CD4-positive, CD25-positive, alpha-beta regulatory T cell (primary cell): ENCODE results near the gene PITPNM1. TPM values are rescaled to one million over a fixed set of nuclear protein-coding genes. Genes with fewer than 3 reads are reported as not detected.
A peak's percentile ranks its signal among the peaks of the same experiment; 100 is the strongest.

ENCODE experiments used
- ATAC-seq, 2 donors: fragments of 150-1000 bp; cut with Tn5 transposase; one replicate each; pipeline ENCODE4 v1.10.0; 2021; ENCODE audit warnings: low read depth in 2 of 2, moderate number of reproducible peaks in 2 of 2, moderate library complexity in 1 of 2
- DNase-seq, 3 donors: peaks; one replicate each; pipeline versions ENCODE4 v3.0.0 to v3.0.0-alpha.2; 2012 to 2022; ENCODE audit warnings: mixed read lengths in 1 of 3
- H3K27ac ChIP-seq: one replicate; pipeline ENCODE4 v1.7.0; 2013; ENCODE audit warnings: mild to moderate bottlenecking, low read length; ENCODE audit not compliant: insufficient read depth, poor library complexity, severe bottlenecking
- H3K27me3 ChIP-seq: one replicate; pipeline ENCODE4 v1.7.0; 2013; ENCODE audit warnings: low read length; ENCODE audit not compliant: control insufficient read depth, insufficient read depth
- H3K36me3 ChIP-seq: one replicate; pipeline ENCODE4 v1.7.0; 2013; ENCODE audit warnings: mild to moderate bottlenecking, low read length, moderate library complexity; ENCODE audit not compliant: control insufficient read depth, insufficient read depth
- H3K4me1 ChIP-seq: 2 replicates; pipeline ENCODE4 v1.7.0; 2013; ENCODE audit warnings: mild to moderate bottlenecking, low read length; ENCODE audit not compliant: insufficient read depth, control insufficient read depth, poor library complexity, severe bottlenecking
- H3K4me3 ChIP-seq: one replicate; pipeline ENCODE4 v1.7.0; 2013; ENCODE audit warnings: low read depth, mild to moderate bottlenecking, low read length, moderate library complexity
- H3K9me3 ChIP-seq, 2 experiments: 1 replicate in 1 of 2; 2 replicates in 1 of 2; pipeline ENCODE4 v1.7.0; 2013; ENCODE audit warnings: low read length in 2 of 2, mild to moderate bottlenecking in 1 of 2, moderate library complexity in 1 of 2; ENCODE audit not compliant: control insufficient read depth in 2 of 2
- H3K27ac Mint-ChIP-seq, 3 donors: one replicate each; pipeline ENCODE4 v1.8.0; 2020 to 2022; ENCODE audit warnings: mild to moderate bottlenecking in 3 of 3, mixed read lengths in 3 of 3, moderate library complexity in 2 of 3
- H3K27me3 Mint-ChIP-seq: one replicate; pipeline ENCODE4 v1.8.0; 2022; ENCODE audit warnings: mild to moderate bottlenecking, mixed read lengths
- H3K36me3 Mint-ChIP-seq: one replicate; pipeline ENCODE4 v1.8.0; 2020; ENCODE audit warnings: mixed read lengths
- H3K4me1 Mint-ChIP-seq, 4 donors: one replicate each; pipeline ENCODE4 v1.8.0; 2020 to 2022; ENCODE audit warnings: mixed read lengths in 4 of 4, mild to moderate bottlenecking in 1 of 4
- H3K4me3 Mint-ChIP-seq, 4 donors: one replicate each; pipeline ENCODE4 v1.8.0; 2020 to 2022; ENCODE audit warnings: mild to moderate bottlenecking in 4 of 4, mixed read lengths in 4 of 4, moderate library complexity in 3 of 4
- H3K9me3 Mint-ChIP-seq, 7 donors: one replicate each; pipeline ENCODE4 v1.8.0; 2020 to 2022; ENCODE audit warnings: mixed read lengths in 7 of 7, mild to moderate bottlenecking in 3 of 7, moderate library complexity in 2 of 7
- polyA plus RNA-seq, 4 donors: library from polyadenylated mRNA; unstranded; fragments of 300-500 nt; fragmentation: Illumina TruSeq; gene quantifications; one replicate each; pipeline ENCODE4 v1.2.3, GENCODE V29; 2021
- total RNA-seq: library from RNA; stranded (reverse); gene quantifications from one replicate; pipeline ENCODE4 v1.2.3, GENCODE V29; 2022

The PITPNM1 gene
- total and polyA plus RNA-seq, 5 donors from 2014 or later = 15.7 to 116 (median 17.9) TPM

- no peak for ATAC-seq
- peaks cover 45% of the 10 kb centered on the region for H3K4me1 ChIP-seq
These were observed 41.3 kb downstream of the PITPNM1 start for GRCh38 chr11:67463680-67464410.

GRCh38 chr11:67463186-67463585 is 42.0 kb downstream of the PITPNM1 start:
- Histone ChIP-seq H3K9me3 (no peaks in the 10 kb centered on the region), H3K27me3 (no peaks in the 10 kb centered on the region), H3K36me3 (no peaks in the 10 kb centered on the region), H3K27ac (no peak overlapping the region), H3K4me3 (no peak overlapping the region), H3K4me1 (peaks cover 40% of the 10 kb centered on the region)
- DNase-seq (no peak), ATAC-seq (no peak)
- Mint-ChIP-seq H3K27me3 (peaks cover 6% of the 10 kb centered on the region), H3K9me3 (peaks cover 0 to 2% (median 0%) of the 10 kb centered on the region in 7 donors), H3K4me3 (peak overlapping the region in 2 of 4 donors; percentile 22 to 47), H3K4me1 (peaks cover 5 to 51% (median 17%) of the 10 kb centered on the region in 4 donors), H3K27ac (peak overlapping the region in 1 of 3 donors; percentile 52), H3K36me3 (no peaks in the 10 kb centered on the region)

More at GRCh38 chr11:67463680-67464410, 41.3 kb downstream of the PITPNM1 start:
- Mint-ChIP-seq H3K4me1 (peaks cover 5 to 54% (median 17%) of the 10 kb centered on the region in 4 donors), H3K9me3 (peaks cover 0 to 2% (median 0%) of the 10 kb centered on the region in 7 donors), H3K36me3 (no peaks in the 10 kb centered on the region), H3K4me3 (peak overlapping the region; percentile 87 to 97 (median 92)), H3K27ac (peak overlapping the region in 2 of 3 donors; percentile 91 to 93), H3K27me3 (peaks cover 6% of the 10 kb centered on the region)
- Histone ChIP-seq H3K4me3 (no peak overlapping the region), H3K27ac (peak overlapping the region; percentile 92), H3K9me3 (no peaks in the 10 kb centered on the region), H3K36me3 (no peaks in the 10 kb centered on the region), H3K27me3 (no peaks in the 10 kb centered on the region)
- DNase-seq = no peak

GRCh38 chr11:67458266-67458665 is 46.9 kb downstream of the PITPNM1 start:
- Mint-ChIP-seq H3K27me3 (peaks cover 6% of the 10 kb centered on the region), H3K4me3 (no peak overlapping the region), H3K9me3 (peaks cover 0 to 2% (median 0%) of the 10 kb centered on the region in 7 donors), H3K4me1 (peaks cover 5 to 19% (median 6%) of the 10 kb centered on the region in 4 donors), H3K27ac (no peak overlapping the region), H3K36me3 (no peaks in the 10 kb centered on the region)
- no peaks in the 10 kb centered on the region for H3K4me1 ChIP-seq
- H3K36me3 ChIP-seq = no peaks in the 10 kb centered on the region
- no peaks in the 10 kb centered on the region for H3K27me3 ChIP-seq
- H3K4me3 ChIP-seq = no peak overlapping the region
- no peak overlapping the region for H3K27ac ChIP-seq
- no peak for DNase-seq
- H3K9me3 ChIP-seq = no peaks in the 10 kb centered on the region
- ATAC-seq = no peak

GRCh38 chr11:67457453-67457852 is 47.7 kb downstream of the PITPNM1 start:
- DNase-seq = no peak
- H3K4me1 ChIP-seq = no peaks in the 10 kb centered on the region
- H3K27ac Mint-ChIP-seq = no peak overlapping the region

GRCh38 chr11:67456068-67456705 is 49.0 kb downstream of the PITPNM1 start:
- ATAC-seq = no peak
- H3K36me3 Mint-ChIP-seq = no peaks in the 10 kb centered on the region

More at GRCh38 chr11:67457453-67457852, 47.7 kb downstream of the PITPNM1 start:
- H3K4me1 Mint-ChIP-seq = peaks cover 5 to 18% (median 6%) of the 10 kb centered on the region in 4 donors
- H3K36me3 ChIP-seq = no peaks in the 10 kb centered on the region
- peaks cover 6% of the 10 kb centered on the region for H3K27me3 Mint-ChIP-seq
- H3K27ac ChIP-seq = no peak overlapping the region
- no peak for ATAC-seq
- no peak overlapping the region for H3K4me3 Mint-ChIP-seq
- H3K9me3 ChIP-seq = no peaks in the 10 kb centered on the region
- no peak overlapping the region for H3K4me3 ChIP-seq
- H3K9me3 Mint-ChIP-seq = peaks cover 0 to 2% (median 0%) of the 10 kb centered on the region in 7 donors
- H3K27me3 ChIP-seq = no peaks in the 10 kb centered on the region
- no peaks in the 10 kb centered on the region for H3K36me3 Mint-ChIP-seq

GRCh38 chr11:67455054-67455453 is 50.1 kb downstream of the PITPNM1 start, which contains the start of gene CABP4:
Gene CABP4 (plus strand): TSS chr11:67455354. CDS start chr11:67455424, 70 bp downstream.
- H3K27ac Mint-ChIP-seq = peak within 1 kb of the TSS in 1 of 3 donors; percentile 26
- no peak within 1 kb of the TSS for H3K4me3 Mint-ChIP-seq
- H3K4me1 ChIP-seq = no peaks in the 10 kb centered on the region
- ATAC-seq = no peak
- no peak within 1 kb of the TSS for H3K4me3 ChIP-seq
- no peaks in the 10 kb centered on the region for H3K36me3 ChIP-seq
- peaks cover 6% of the 10 kb centered on the region for H3K27me3 Mint-ChIP-seq
- H3K4me1 Mint-ChIP-seq = peaks cover 4 to 19% (median 5%) of the 10 kb centered on the region in 4 donors
- H3K9me3 ChIP-seq = no peaks in the 10 kb centered on the region
- no peaks in the 10 kb centered on the region for H3K27me3 ChIP-seq
- no peak for DNase-seq
- peaks cover 0 to 2% (median 0%) of the 10 kb centered on the region in 7 donors for H3K9me3 Mint-ChIP-seq
- H3K36me3 Mint-ChIP-seq = no peaks in the 10 kb centered on the region
- no peak within 1 kb of the TSS for H3K27ac ChIP-seq

More at GRCh38 chr11:67456068-67456705, 49.0 kb downstream of the PITPNM1 start:
- peaks cover 0 to 2% (median 0%) of the 10 kb centered on the region in 7 donors for H3K9me3 Mint-ChIP-seq
- peaks cover 5 to 18% (median 6%) of the 10 kb centered on the region in 4 donors for H3K4me1 Mint-ChIP-seq
- no peaks in the 10 kb centered on the region for H3K9me3 ChIP-seq
- no peak overlapping the region for H3K27ac ChIP-seq
- no peak overlapping the region for H3K4me3 Mint-ChIP-seq
- no peak for DNase-seq
- H3K4me3 ChIP-seq = no peak overlapping the region
- peaks cover 6% of the 10 kb centered on the region for H3K27me3 Mint-ChIP-seq
- no peaks in the 10 kb centered on the region for H3K36me3 ChIP-seq
- H3K27me3 ChIP-seq = no peaks in the 10 kb centered on the region
- no peaks in the 10 kb centered on the region for H3K4me1 ChIP-seq
- H3K27ac Mint-ChIP-seq = no peak overlapping the region

- no peak overlapping the region for H3K27ac Mint-ChIP-seq
- H3K27me3 Mint-ChIP-seq = peaks cover 1% of the 10 kb centered on the region
- Histone ChIP-seq H3K36me3 (no peaks in the 10 kb centered on the region), H3K27me3 (no peaks in the 10 kb centered on the region), H3K4me3 (no peak overlapping the region), H3K4me1 (peaks cover 6% of the 10 kb centered on the region), H3K9me3 (no peaks in the 10 kb centered on the region), H3K27ac (no peak overlapping the region)
- H3K9me3 Mint-ChIP-seq = no peaks in the 10 kb centered on the region
- no peaks in the 10 kb centered on the region for H3K36me3 Mint-ChIP-seq
- ATAC-seq (no peak), DNase-seq (no peak)
- peaks cover 0 to 17% (median 5%) of the 10 kb centered on the region in 4 donors for H3K4me1 Mint-ChIP-seq
- H3K4me3 Mint-ChIP-seq = no peak overlapping the region
These were observed 51.1 kb downstream of the PITPNM1 start for GRCh38 chr11:67453816-67454732.
